ENCODE measurements around the gene SIT1.

GRCh38 chr9:35679766-35680330, 29.1 kb upstream of the SIT1 start:
- no peak for TF ChIP-seq POLR2AphosphoS5 (IDR thresholded peaks at IDR 0.05; ENCODE audit: insufficient read depth in 1 of 2, low read depth in 1 of 2)
- no peak for TF ChIP-seq POLR2A (IDR thresholded peaks at IDR 0.05)
- TF ChIP-seq CTCF (IDR thresholded peaks at IDR 0.05) = no peak
